ENCODE measurements around the gene MAML1. TPM values are rescaled to one million over a fixed set of nuclear protein-coding genes. Genes with fewer than 3 reads are reported as not detected.

Gene MAML1
- total and polyA plus RNA-seq, 2 experiments from 2014 or later: 7.5 to 15.9 TPM

- H3K36me3 ChIP-seq (replicated peaks; ENCODE audit: insufficient read depth, low read depth): no peaks in the 10 kb centered on the region
- no peak for DNase-seq (ENCODE audit: low spot score)
- H3K4me1 ChIP-seq (ENCODE audit: insufficient read depth): no peaks in the 10 kb centered on the region
- H3K27ac ChIP-seq: no peak overlapping the region
- no peaks in the 10 kb centered on the region for H3K27me3 ChIP-seq
- H3K79me2 ChIP-seq: peaks cover 25% of the 10 kb centered on the region
- H3K9me3 ChIP-seq (ENCODE audit: low read depth): no peaks in the 10 kb centered on the region
- H3K4me2 ChIP-seq: no peak overlapping the region
- no peak overlapping the region for H2AFZ ChIP-seq
- peaks cover 16% of the 10 kb centered on the region for H4K20me1 ChIP-seq (ENCODE audit: insufficient read depth, poor library complexity, severe bottlenecking)
- no peak overlapping the region for H3K4me3 ChIP-seq
- no peak for TF ChIP-seq EZH2phosphoT487 (IDR thresholded peaks at IDR 0.05; ENCODE audit: low read depth, severe bottlenecking, unreplicated experiment)
- TF ChIP-seq EZH2 (IDR thresholded peaks at IDR 0.05; ENCODE audit: borderline replicate concordance): no peak
- no peak for TF ChIP-seq CTCF (IDR thresholded peaks at IDR 0.05; ENCODE audit: poor library complexity)
- 95% methylated on average over 6 of the region's 6 CpGs for WGBS (ENCODE audit: low lambda C conversion rate, missing lambda C conversion rate)
- no peaks in the 10 kb centered on the region for H3K9me2 ChIP-seq (replicated peaks; ENCODE audit: insufficient read depth)
These were observed 39.7 kb downstream of the MAML1 start for GRCh38 chr5:179772351-179772750.

GRCh38 chr5:179773686-179774040 is 41.0 kb downstream of the MAML1 start:
- H3K36me3 ChIP-seq (replicated peaks; ENCODE audit: insufficient read depth, low read depth): no peaks in the 10 kb centered on the region
- H3K27me3 ChIP-seq: no peaks in the 10 kb centered on the region
- no peaks in the 10 kb centered on the region for H3K4me1 ChIP-seq (ENCODE audit: insufficient read depth)
- 86% methylated on average over 9 of the region's 9 CpGs for WGBS (ENCODE audit: low lambda C conversion rate, missing lambda C conversion rate)
- peaks cover 12% of the 10 kb centered on the region for H3K79me2 ChIP-seq
- TF ChIP-seq EZH2phosphoT487 (IDR thresholded peaks at IDR 0.05; ENCODE audit: low read depth, severe bottlenecking, unreplicated experiment) (no peak), CTCF (IDR thresholded peaks at IDR 0.05; ENCODE audit: poor library complexity) (no peak), EZH2 (IDR thresholded peaks at IDR 0.05; ENCODE audit: borderline replicate concordance) (no peak)
- no peak for DNase-seq (ENCODE audit: low spot score)
- H4K20me1 ChIP-seq (ENCODE audit: insufficient read depth, poor library complexity, severe bottlenecking): peaks cover 4% of the 10 kb centered on the region
- H3K9me3 ChIP-seq (ENCODE audit: low read depth): no peaks in the 10 kb centered on the region
- no peak overlapping the region for H3K4me2 ChIP-seq
- no peaks in the 10 kb centered on the region for H3K9me2 ChIP-seq (replicated peaks; ENCODE audit: insufficient read depth)
- H2AFZ ChIP-seq: no peak overlapping the region
- H3K27ac ChIP-seq: no peak overlapping the region
- H3K4me3 ChIP-seq: no peak overlapping the region

GRCh38 chr5:179774442-179774841 is 41.8 kb downstream of the MAML1 start:
- WGBS (ENCODE audit: low lambda C conversion rate, missing lambda C conversion rate): 97% methylated on average over 12 of the region's 12 CpGs
- H3K4me2 ChIP-seq: no peak overlapping the region
- no peak for TF ChIP-seq EZH2phosphoT487 (IDR thresholded peaks at IDR 0.05; ENCODE audit: low read depth, severe bottlenecking, unreplicated experiment)
- TF ChIP-seq CTCF (IDR thresholded peaks at IDR 0.05; ENCODE audit: poor library complexity): no peak
- TF ChIP-seq EZH2 (IDR thresholded peaks at IDR 0.05; ENCODE audit: borderline replicate concordance): no peak
- H2AFZ ChIP-seq: no peak overlapping the region
- no peaks in the 10 kb centered on the region for H3K9me3 ChIP-seq (ENCODE audit: low read depth)
- no peak overlapping the region for H3K27ac ChIP-seq
- H3K4me3 ChIP-seq: no peak overlapping the region
- no peaks in the 10 kb centered on the region for H3K4me1 ChIP-seq (ENCODE audit: insufficient read depth)
- H3K27me3 ChIP-seq: no peaks in the 10 kb centered on the region
- peaks cover 6% of the 10 kb centered on the region for H3K79me2 ChIP-seq
- H4K20me1 ChIP-seq (ENCODE audit: insufficient read depth, poor library complexity, severe bottlenecking): no peaks in the 10 kb centered on the region
- DNase-seq (ENCODE audit: low spot score): no peak
- H3K36me3 ChIP-seq (replicated peaks; ENCODE audit: insufficient read depth, low read depth): no peaks in the 10 kb centered on the region
- H3K9me2 ChIP-seq (replicated peaks; ENCODE audit: insufficient read depth): no peaks in the 10 kb centered on the region

- Histone ChIP-seq H3K9me2 (replicated peaks; ENCODE audit: insufficient read depth) (no peaks in the 10 kb centered on the region), H4K20me1 (ENCODE audit: insufficient read depth, poor library complexity, severe bottlenecking) (no peaks in the 10 kb centered on the region), H3K4me3 (no peak overlapping the region), H3K27me3 (no peaks in the 10 kb centered on the region), H3K36me3 (replicated peaks; ENCODE audit: insufficient read depth, low read depth) (no peaks in the 10 kb centered on the region), H3K9me3 (ENCODE audit: low read depth) (no peaks in the 10 kb centered on the region), H3K79me2 (no peaks in the 10 kb centered on the region), H3K4me2 (no peak overlapping the region), H3K27ac (no peak overlapping the region), H3K4me1 (ENCODE audit: insufficient read depth) (no peaks in the 10 kb centered on the region), H2AFZ (no peak overlapping the region)
- DNase-seq (ENCODE audit: low spot score): no peak
- TF ChIP-seq CTCF (IDR thresholded peaks at IDR 0.05; ENCODE audit: poor library complexity): no peak
- no peak for TF ChIP-seq EZH2 (IDR thresholded peaks at IDR 0.05; ENCODE audit: borderline replicate concordance)
- TF ChIP-seq EZH2phosphoT487 (IDR thresholded peaks at IDR 0.05; ENCODE audit: low read depth, severe bottlenecking, unreplicated experiment): no peak
- WGBS (ENCODE audit: low lambda C conversion rate, missing lambda C conversion rate): 98% methylated on average over 11 of the region's 11 CpGs
These were observed 43.9 kb downstream of the MAML1 start for GRCh38 chr5:179776411-179776938.

All from hepatocyte (in vitro differentiated cells).